Daoy (cell line): ENCODE data around the gene HSF4. TPM values are rescaled to one million over a fixed set of nuclear protein-coding genes. Genes with fewer than 3 reads are reported as not detected.

Experiments used
- DNase-seq: peaks from one replicate; pipeline ENCODE4 v3.0.0-alpha.2; 2015; ENCODE audit warnings: low read depth
- total RNA-seq: library from RNA; depleted of rRNA; stranded (reverse); fragments of >200 nt; shearing (Covaris generic); gene quantifications from 2 replicates; pipeline ENCODE4 v1.2.3, GENCODE V29; 2014

Gene HSF4
- total RNA-seq, 1 experiment from 2014 or later: 2.8 TPM

GRCh38 chr16:67166598-67167168 lies 2.1 kb downstream of the HSF4 start:
- no peak for DNase-seq

GRCh38 chr16:67167588-67167987 lies 3.0 kb downstream of the HSF4 start:
- no peak for DNase-seq

DNA sequence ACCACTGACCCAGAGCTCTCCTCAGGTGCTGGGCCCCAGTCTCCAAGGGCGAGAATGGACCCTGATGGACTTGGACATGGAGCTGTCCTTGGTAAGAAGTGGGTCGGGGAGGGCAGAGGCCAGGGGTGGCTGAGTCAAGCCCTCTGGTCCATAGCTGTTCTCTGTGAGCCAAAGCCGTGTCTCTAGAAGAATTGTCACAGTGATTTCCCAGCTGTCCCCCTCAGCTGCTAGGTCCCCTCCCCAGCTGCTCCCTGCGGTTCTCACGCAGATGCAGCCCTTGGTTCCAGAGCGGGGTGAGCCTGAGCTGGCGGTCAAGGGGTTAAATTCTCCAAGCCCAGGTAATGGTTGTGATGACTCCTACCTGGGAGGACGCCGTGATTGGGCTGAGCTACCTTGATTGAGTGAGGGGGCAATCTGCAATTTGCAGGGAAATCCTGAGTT lies 4.5 kb downstream of the HSF4 start:
- DNase-seq: no peak

GRCh38 chr16:67169642-67170167 lies 5.2 kb downstream of the HSF4 start:
- peak; percentile 51 for DNase-seq

- peak; percentile 82 for DNase-seq
Measured at GRCh38 chr16:67170168-67170948, 5.8 kb downstream of the HSF4 start, which contains the start of gene NOL3. TSS of gene NOL3 (plus strand) at chr16:67170538.

DNA sequence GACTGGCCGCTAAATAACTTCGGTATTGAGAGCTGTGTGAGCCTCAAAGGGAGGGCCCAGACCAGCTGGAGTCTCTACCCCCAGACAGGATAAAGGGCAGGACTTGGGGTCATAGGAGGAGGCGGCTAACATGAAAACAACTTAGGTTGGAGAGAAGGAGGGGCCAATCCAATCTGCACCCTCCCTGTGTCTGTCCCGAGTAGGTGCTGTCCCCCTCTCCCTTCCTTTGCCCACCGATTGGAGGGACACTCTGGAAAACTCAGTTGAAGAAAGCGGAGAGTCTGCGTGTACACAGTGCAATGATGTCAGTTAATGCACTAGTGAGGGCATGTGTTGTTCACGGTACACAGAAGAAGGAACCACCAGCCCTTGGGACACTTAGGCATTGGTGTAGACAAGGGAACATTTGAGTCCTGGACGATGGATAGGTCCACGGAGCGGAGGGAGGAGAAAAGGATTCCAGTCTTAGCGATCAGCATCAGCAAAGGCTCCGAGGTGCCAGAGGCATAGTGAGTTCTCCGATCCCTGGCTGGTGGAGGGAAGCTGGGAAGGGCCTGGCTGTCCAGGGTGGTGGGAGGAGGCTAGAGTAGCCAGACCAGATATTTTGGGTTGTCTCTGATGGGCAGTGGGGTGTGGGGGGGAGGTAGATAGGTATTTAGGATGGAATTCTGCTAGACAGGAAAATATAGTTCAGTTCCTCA lies 6.6 kb downstream of the HSF4 start:
- no peak for DNase-seq

GRCh38 chr16:67173323-67173722 lies 8.8 kb downstream of the HSF4 start:
- no peak for DNase-seq

GRCh38 chr16:67173808-67174705 lies 9.5 kb downstream of the HSF4 start:
- peak; percentile 91 for DNase-seq

GRCh38 chr16:67174706-67175231 lies 10.2 kb downstream of the HSF4 start:
- no peak for DNase-seq

DNA sequence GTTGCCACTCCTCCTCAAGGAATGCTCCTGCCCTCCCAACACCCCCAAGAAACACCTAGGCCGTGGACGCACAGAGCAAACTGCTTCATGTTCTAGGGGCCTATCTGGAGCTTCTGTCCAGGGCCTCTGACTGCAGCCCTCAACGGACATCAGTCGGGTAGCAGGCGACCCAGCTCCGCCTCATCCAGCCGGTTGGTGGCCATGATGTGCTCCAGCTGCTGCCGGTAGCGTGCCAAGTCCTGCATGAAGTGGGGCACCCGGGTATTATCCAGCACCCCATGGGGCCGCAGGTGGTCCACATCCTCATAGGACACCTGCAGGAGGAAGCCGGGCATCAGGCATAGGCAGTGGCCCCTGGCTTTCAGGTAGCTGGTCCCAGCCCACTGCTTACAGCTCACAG lies 12.1 kb downstream of the HSF4 start:
- no peak for DNase-seq

DNA sequence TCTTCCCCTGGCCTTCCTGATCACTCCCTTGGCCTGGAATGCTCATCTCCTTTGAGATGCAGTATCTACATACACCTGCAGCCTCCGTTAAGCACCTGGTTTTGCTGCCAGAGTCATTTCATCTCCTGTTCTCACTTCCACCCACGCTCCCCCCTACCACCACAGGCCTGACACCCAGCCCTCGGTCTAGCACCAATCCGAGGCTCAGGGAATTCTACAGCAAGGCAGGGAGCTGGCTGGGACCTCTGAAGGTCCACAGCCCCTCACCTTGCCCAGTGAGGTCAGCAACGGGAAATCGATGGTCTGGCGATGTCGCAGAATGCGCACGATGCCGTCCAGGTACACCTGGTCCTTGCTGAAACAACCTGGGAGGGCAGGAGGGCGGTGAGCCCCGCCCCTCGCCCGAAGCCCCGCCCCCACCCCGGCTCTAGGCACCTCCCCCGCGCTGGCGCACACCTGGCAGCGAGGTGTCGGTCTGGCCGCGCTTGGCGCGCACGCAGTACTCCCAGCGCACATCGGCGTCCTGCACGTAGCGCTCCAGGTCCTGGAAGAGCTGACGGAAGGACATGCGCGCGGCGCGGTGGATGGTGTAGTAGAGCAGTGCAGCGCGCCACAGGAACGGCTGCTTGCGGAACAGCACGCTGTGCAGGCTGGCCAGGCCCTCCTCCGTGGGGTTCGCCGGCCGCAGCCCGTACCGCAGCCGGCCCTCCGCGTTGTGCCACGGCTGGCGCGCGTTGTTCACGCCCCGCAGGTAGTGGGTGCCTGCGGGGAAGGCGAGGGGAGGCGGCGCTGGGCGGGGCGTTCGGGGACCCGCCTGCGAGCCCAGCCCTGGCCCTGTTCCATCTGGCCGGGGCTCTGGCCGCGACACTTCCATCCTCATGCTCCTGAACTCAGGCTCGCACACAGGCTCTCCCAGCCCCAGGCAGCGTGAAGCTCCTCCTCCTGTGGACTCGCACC lies 13.5 kb downstream of the HSF4 start:
- peak; percentile 39 for DNase-seq

- no peak for DNase-seq
Measured at GRCh38 chr16:67179421-67180080, 15.0 kb downstream of the HSF4 start.

DNA sequence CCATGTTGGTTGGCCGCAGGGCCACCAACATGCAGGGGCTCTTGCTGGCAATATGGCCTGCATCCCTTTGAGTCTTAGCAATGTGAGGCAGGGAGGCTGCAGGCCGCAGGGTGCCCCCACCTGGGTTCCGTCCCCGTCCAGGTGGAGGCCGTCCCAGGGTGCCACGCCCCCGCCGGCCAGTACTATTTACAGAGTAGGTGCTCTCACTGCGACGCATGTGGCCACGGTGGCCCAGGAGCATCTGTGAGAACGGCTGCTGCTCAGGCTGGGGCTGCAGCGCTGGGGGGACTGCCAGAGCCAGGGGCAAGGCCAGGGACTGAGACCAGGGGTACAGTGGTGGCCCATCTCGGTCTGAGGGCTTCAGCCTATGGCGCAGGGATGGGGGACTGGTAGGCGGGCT lies 15.6 kb downstream of the HSF4 start:
- no peak for DNase-seq

- DNase-seq: peak; percentile 59
Measured at GRCh38 chr16:67181346-67181745, 16.8 kb downstream of the HSF4 start.

DNA sequence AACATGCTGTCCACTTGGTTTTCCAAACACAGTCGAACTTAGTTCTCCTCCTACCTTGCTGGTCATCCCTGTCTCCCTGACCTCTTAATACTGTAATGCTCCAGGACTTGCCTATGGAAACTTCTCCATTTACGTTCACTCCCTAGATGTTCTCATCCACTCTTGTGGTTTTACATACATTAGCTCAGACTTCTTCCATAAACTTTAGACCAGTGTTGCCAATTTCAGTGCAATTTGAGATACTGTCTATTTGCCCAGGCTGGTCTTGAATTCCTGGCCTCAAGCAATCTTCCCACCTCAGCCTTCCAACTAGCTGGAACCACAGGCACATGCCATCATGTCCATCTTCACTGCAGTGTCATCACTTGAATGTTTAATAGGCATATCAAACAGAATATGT lies 17.7 kb downstream of the HSF4 start:
- DNase-seq: no peak

- DNase-seq: no peak
Measured at GRCh38 chr16:67183284-67183626, 18.7 kb downstream of the HSF4 start.

- DNase-seq: peak; percentile 96
Measured at GRCh38 chr16:67183627-67184452, 19.3 kb downstream of the HSF4 start, which contains the start of gene MATCAP1. TSS of gene MATCAP1 (minus strand) at chr16:67183963. CDS start at chr16:67180610, 3,353 bp downstream.

- DNase-seq: peak; percentile 41
Measured at GRCh38 chr16:67184453-67184994, 20.0 kb downstream of the HSF4 start.
